Body of pancreas (tissue), 4 donors: Measurements from ENCODE around the gene FAM13A.

ENCODE experiments used
- CTCF ChIP-seq, 7 experiments: fragments of 450-650 bp in 4 of 7; fragments of 200-600 bp in 3 of 7; sonication (generic) in 3 of 7; IDR thresholded peaks; one replicate each; pipeline ENCODE4 v1.5.1; 2016 to 2019; ENCODE audit warnings: antibody characterized with exemption in 7 of 7
- POLR2A ChIP-seq, 3 donors: fragments of 450-650 bp; IDR thresholded peaks; one replicate each; pipeline ENCODE4 v1.6.1; 2016; ENCODE audit warnings: antibody characterized with exemption in 3 of 3, mild to moderate bottlenecking in 2 of 3

- TF ChIP-seq CTCF (IDR thresholded peaks at IDR 0.05): no peak
- TF ChIP-seq POLR2A (IDR thresholded peaks at IDR 0.05): no peak
Observed at GRCh38 chr4:88681209-88681608, 375.8 kb downstream of the FAM13A start.
